ENCODE results near the gene MRPS25. TPM values are rescaled to one million over a fixed set of nuclear protein-coding genes. Genes with fewer than 3 reads are reported as not detected.

The MRPS25 gene
- total RNA-seq, 1 experiment from 2014 or later: 58.3 TPM

GRCh38 chr3:15064835-15065549 is at the start of gene MRPS25 (continued):
- peak; percentile 91 for TF ChIP-seq ZBTB33 (IDR thresholded peaks at IDR 0.05; ENCODE audit: extremely low read depth, insufficient replicate concordance, low read length)
- TF ChIP-seq ELF1 (IDR thresholded peaks at IDR 0.05; ENCODE audit: borderline replicate concordance, low read depth): no peak; the same call in 1 of the 2 replicates
- TF ChIP-seq ATF3 (IDR thresholded peaks at IDR 0.05): no peak
- TF ChIP-seq CBX3 (IDR thresholded peaks at IDR 0.05; ENCODE audit: low read depth): no peak; the same call in 1 of the 2 replicates

GRCh38 chr3:15113884-15114283 is 48.8 kb upstream of the MRPS25 start:
- POLR2A ChIA-PET: no interaction called here
- Histone ChIP-seq H3K36me3 (ENCODE audit: control insufficient read depth in 1 of 2, insufficient read depth in 2 of 2, low read length in 2 of 2) (no peaks in the 10 kb centered on the region), H3K9me3 (ENCODE audit: control insufficient read depth in 1 of 2, insufficient read depth in 1 of 2, low read depth in 1 of 2, low read length in 2 of 2) (no peaks in the 10 kb centered on the region), H4K20me1 (ENCODE audit: insufficient read depth) (no peaks in the 10 kb centered on the region), H2AFZ (ENCODE audit: low read depth, low read length, poor library complexity, severe bottlenecking) (no peak overlapping the region), H3K4me2 (ENCODE audit: low read length) (no peak overlapping the region), H3K79me2 (ENCODE audit: insufficient read depth, low read length) (no peaks in the 10 kb centered on the region), H3K9me2 (ENCODE audit: insufficient read depth) (no peaks in the 10 kb centered on the region), H3K9ac (ENCODE audit: low read length) (no peak overlapping the region), H3K27ac (ENCODE audit: low read depth, low read length) (no peak overlapping the region), H3K27me3 (ENCODE audit: insufficient read depth, low read length) (no peaks in the 10 kb centered on the region), H3K4me3 (replicated peaks in 1 of 2; ENCODE audit: low read depth in 1 of 2, low read length in 2 of 2) (no peak overlapping the region), H3K4me1 (ENCODE audit: control insufficient read depth in 1 of 2, insufficient read depth in 2 of 2, low read length in 2 of 2) (peaks cover 0 to 5% of the 10 kb centered on the region in 2 experiments; a peak in 1 of 4 replicates)
- DNase-seq (ENCODE audit: low read depth, low spot score): no peak
- no peak for ATAC-seq
- CTCF ChIA-PET: interaction anchor here (1.1 to 1.3 kb wide), 2 partner anchors 8 to 293 kb away, joined by 3 read pairs; no protein-coding TSS in a partner anchor
- intact Hi-C loops (cut with micrococcal nuclease): no loop called here
- BruUV-seq (replicated peaks): no TSS peak
- RAD21 ChIA-PET (ENCODE audit: low non-redundant PET in 1 of 2, low total read pairs in 2 of 2, uncharacterized antibody in 2 of 2, unreplicated experiment in 2 of 2): no interaction called here
- TF ChIP-seq CEBPB (IDR thresholded peaks at IDR 0.05; ENCODE audit: low read depth) (no peak), ZFX (IDR thresholded peaks at IDR 0.05) (no peak), ELF1 (IDR thresholded peaks at IDR 0.05; ENCODE audit: borderline replicate concordance, low read depth) (no peak), SP1 (IDR thresholded peaks at IDR 0.05; ENCODE audit: low read depth) (no peak), ATF3 (IDR thresholded peaks at IDR 0.05) (no peak), SIN3A (IDR thresholded peaks at IDR 0.05; ENCODE audit: low read depth) (no peak), SRF (IDR thresholded peaks at IDR 0.05; ENCODE audit: low read depth) (no peak), POLR2AphosphoS5 (IDR thresholded peaks at IDR 0.05; ENCODE audit: low read depth, low read length) (no peak), REST (IDR thresholded peaks at IDR 0.05; ENCODE audit: low read depth) (no peak), ZBTB33 (IDR thresholded peaks at IDR 0.05; ENCODE audit: extremely low read depth, insufficient replicate concordance, low read length) (no peak), EGR1 (IDR thresholded peaks at IDR 0.05; ENCODE audit: low read depth) (no peak), EZH2 (IDR thresholded peaks at IDR 0.05) (no peak), MAX (IDR thresholded peaks at IDR 0.05) (no peak)
